ENCODE data around the gene PTPRG.

DNA sequence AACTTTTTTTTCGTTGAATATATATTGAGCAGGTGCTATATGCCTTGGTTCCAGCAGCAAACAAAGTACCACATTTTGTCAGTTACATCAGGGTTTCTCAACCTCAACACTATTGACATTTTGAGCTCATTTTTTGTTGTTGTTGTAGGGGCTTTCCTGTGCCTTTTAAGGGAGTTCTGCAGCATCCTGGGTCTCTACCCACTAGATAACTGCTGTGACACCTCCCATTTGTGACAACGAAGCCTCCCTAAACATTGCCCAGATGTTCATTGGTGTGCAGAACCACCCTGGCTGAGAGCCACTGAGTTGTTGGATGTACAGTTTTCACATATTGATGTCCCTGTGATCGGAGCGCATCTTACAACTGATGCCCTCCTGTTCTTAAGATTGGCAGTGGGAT, 382.6 kb downstream of the PTPRG start:
- TF ChIP-seq EZH2 (IDR thresholded peaks at IDR 0.05; ENCODE audit: insufficient read depth, poor library complexity, severe bottlenecking) (no peak), EZH2phosphoT487 (IDR thresholded peaks at IDR 0.05; ENCODE audit: insufficient read depth, low read depth) (no peak)

Data from GM23248 (cell line).